ENCODE results near the gene SLC39A10.
A peak's percentile ranks its signal among the peaks of the same experiment; 100 is the strongest.

Gene SLC39A10

DNA sequence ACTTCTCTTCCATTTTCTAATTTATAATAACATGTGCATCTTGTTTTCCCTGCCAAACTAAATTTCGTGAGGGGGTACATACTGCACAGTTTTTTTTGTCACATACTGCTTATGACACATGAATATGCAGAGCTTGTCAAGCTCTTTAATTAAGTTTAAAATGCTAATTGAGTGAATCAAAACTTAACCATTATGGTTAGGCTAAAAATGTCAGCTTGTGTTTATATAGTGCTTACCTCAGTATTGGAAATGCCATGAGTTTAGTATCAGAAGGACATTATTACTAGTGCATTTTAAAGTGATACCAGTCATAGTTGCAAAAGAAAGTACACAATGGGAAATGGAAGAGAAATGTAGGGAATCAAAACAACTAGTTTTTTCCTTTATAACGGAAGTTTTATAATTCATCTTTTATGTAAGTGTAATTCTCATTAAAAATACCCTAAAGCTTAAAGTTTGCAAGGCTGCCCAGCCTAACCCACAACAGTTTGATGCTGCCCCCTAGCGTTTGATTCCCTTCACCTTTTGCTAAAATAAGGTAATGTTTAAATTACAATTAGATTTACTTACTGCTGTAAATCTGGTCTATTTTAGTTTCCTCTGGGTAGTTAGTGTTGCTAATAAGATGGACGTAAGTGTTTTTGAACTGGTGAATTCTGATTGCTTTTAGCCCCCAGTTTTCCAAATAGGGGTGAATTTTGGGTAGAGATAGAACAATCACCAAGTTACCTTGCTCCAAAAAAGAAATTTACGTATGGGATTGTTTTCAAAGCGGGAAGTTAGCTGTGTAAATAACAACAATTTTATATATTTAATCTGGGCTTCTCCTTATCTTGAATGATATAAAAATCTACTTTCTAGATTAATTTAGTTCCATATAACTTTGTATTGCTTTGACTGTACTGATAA, 3.2 kb downstream of the SLC39A10 start:
- Histone ChIP-seq H3K9ac (ENCODE audit: low read length) (no peak overlapping the region), H3K4me1 (ENCODE audit: low read length) (peaks cover 18% of the 10 kb centered on the region; the same call in 1 of the 2 replicates), H3K27me3 (replicated peaks; ENCODE audit: insufficient read depth, low read length) (no peaks in the 10 kb centered on the region), H3K9me3 (replicated peaks; ENCODE audit: insufficient read depth, low read length) (no peaks in the 10 kb centered on the region), H3K9me2 (replicated peaks; ENCODE audit: insufficient read depth, low read length) (no peaks in the 10 kb centered on the region), H3K27ac (ENCODE audit: low read length) (no peak overlapping the region), H3K4me2 (ENCODE audit: low read depth, low read length) (0 out of 2 replicates have a peak overlapping the region, but pooled peaks have one; percentile 3), H3K4me3 (ENCODE audit: low read length) (no peak overlapping the region), H4K20me1 (ENCODE audit: insufficient read depth, low read length) (no peaks in the 10 kb centered on the region), H3K79me2 (ENCODE audit: low read length) (peaks cover 23% of the 10 kb centered on the region), H3F3A (ENCODE audit: insufficient read depth, low read length) (0 out of 2 replicates have a peak, but pooled peaks cover 6% of the 10 kb centered on the region), H3K36me3 (replicated peaks; ENCODE audit: insufficient read depth, low read length) (no peaks in the 10 kb centered on the region), H2AFZ (ENCODE audit: low read length) (no peak overlapping the region)
- peak; percentile 72 for DNase-seq
- TF ChIP-seq, protein P1, sequence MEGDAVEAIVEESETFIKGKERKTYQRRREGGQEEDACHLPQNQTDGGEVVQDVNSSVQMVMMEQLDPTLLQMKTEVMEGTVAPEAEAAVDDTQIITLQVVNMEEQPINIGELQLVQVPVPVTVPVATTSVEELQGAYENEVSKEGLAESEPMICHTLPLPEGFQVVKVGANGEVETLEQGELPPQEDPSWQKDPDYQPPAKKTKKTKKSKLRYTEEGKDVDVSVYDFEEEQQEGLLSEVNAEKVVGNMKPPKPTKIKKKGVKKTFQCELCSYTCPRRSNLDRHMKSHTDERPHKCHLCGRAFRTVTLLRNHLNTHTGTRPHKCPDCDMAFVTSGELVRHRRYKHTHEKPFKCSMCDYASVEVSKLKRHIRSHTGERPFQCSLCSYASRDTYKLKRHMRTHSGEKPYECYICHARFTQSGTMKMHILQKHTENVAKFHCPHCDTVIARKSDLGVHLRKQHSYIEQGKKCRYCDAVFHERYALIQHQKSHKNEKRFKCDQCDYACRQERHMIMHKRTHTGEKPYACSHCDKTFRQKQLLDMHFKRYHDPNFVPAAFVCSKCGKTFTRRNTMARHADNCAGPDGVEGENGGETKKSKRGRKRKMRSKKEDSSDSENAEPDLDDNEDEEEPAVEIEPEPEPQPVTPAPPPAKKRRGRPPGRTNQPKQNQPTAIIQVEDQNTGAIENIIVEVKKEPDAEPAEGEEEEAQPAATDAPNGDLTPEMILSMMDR (IDR thresholded peaks at IDR 0.05; ENCODE audit: low read length) = peak; percentile 83
- TF ChIP-seq EZH2phosphoT487 (IDR thresholded peaks at IDR 0.05; ENCODE audit: low read length) = no peak

DNA sequence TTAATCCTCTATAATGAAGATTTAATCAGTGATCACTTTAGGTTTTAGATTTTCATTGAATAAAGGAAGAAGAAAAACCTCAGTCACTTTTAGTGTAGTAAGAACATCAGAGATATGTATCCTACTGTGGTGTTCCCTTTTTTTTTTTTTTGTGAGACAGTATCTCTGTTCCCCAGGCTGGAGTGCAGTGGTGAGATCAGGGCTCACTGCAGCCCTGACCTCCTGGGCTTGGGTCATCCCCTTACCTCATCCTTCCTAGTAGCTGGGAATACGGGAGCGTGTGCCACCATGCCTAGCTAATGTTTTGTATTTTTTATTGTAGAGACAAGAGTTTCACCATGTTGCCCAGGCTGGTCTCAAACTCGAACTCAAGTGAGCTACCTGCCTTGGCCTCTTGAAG, 5.1 kb downstream of the SLC39A10 start:
- TF ChIP-seq EZH2 (optimal IDR thresholded peaks at IDR 0.05; ENCODE audit: low read depth, low read length) (no peak), EZH2phosphoT487 (IDR thresholded peaks at IDR 0.05; ENCODE audit: low read length) (no peak)
- TF ChIP-seq, protein P1 (IDR thresholded peaks at IDR 0.05; ENCODE audit: low read length) = no peak
- H3K27ac ChIP-seq (ENCODE audit: low read length) = no peak overlapping the region
- no peak overlapping the region for H3K4me2 ChIP-seq (ENCODE audit: low read depth, low read length)
- no peaks in the 10 kb centered on the region for H3K27me3 ChIP-seq (replicated peaks; ENCODE audit: insufficient read depth, low read length)
- H3K9ac ChIP-seq (ENCODE audit: low read length) = no peak overlapping the region
- peaks cover 23% of the 10 kb centered on the region for H3K79me2 ChIP-seq (ENCODE audit: low read length)
- H3K4me1 ChIP-seq (ENCODE audit: low read length) = peaks cover 18% of the 10 kb centered on the region; the same call in 1 of the 2 replicates
- no peaks in the 10 kb centered on the region for H3K9me2 ChIP-seq (replicated peaks; ENCODE audit: insufficient read depth, low read length)
- H2AFZ ChIP-seq (ENCODE audit: low read length) = no peak overlapping the region
- no peaks in the 10 kb centered on the region for H3K9me3 ChIP-seq (replicated peaks; ENCODE audit: insufficient read depth, low read length)
- H4K20me1 ChIP-seq (ENCODE audit: insufficient read depth, low read length) = no peaks in the 10 kb centered on the region
- H3K4me3 ChIP-seq (ENCODE audit: low read length) = no peak overlapping the region
- no peaks in the 10 kb centered on the region for H3K36me3 ChIP-seq (replicated peaks; ENCODE audit: insufficient read depth, low read length)
- H3F3A ChIP-seq (ENCODE audit: insufficient read depth, low read length) = 0 out of 2 replicates have a peak, but pooled peaks cover 6% of the 10 kb centered on the region
- DNase-seq = no peak

DNA sequence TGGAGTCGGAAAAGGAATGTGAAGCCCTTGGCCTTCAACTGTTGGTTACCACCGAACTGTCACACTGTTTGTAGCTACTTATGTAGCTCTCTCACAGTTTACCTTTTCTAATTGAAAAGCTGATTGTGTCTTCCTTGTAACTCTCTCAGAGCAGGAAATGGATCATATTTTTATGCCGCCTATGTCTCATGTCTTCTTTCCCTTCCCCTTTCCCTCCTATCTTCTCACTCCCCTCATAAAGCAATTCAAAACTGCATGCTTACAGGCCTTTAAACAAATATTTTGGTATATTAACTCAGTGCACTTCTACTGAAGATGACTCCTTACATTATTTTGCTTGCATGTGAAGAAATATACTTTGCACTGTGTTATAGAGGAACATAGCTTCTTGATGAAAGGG, 6.0 kb downstream of the SLC39A10 start:
- Histone ChIP-seq H3K36me3 (replicated peaks; ENCODE audit: insufficient read depth, low read length) (no peaks in the 10 kb centered on the region), H3K9me3 (replicated peaks; ENCODE audit: insufficient read depth, low read length) (no peaks in the 10 kb centered on the region), H2AFZ (ENCODE audit: low read length) (no peak overlapping the region), H3K4me1 (ENCODE audit: low read length) (peaks cover 18% of the 10 kb centered on the region; the same call in 1 of the 2 replicates), H3F3A (ENCODE audit: insufficient read depth, low read length) (0 out of 2 replicates have a peak, but pooled peaks cover 6% of the 10 kb centered on the region), H3K79me2 (ENCODE audit: low read length) (peaks cover 19% of the 10 kb centered on the region), H3K27me3 (replicated peaks; ENCODE audit: insufficient read depth, low read length) (no peaks in the 10 kb centered on the region), H3K4me3 (ENCODE audit: low read length) (no peak overlapping the region), H3K4me2 (ENCODE audit: low read depth, low read length) (no peak overlapping the region), H3K27ac (ENCODE audit: low read length) (no peak overlapping the region), H4K20me1 (ENCODE audit: insufficient read depth, low read length) (no peaks in the 10 kb centered on the region), H3K9me2 (replicated peaks; ENCODE audit: insufficient read depth, low read length) (no peaks in the 10 kb centered on the region), H3K9ac (ENCODE audit: low read length) (no peak overlapping the region)
- DNase-seq = no peak
- TF ChIP-seq EZH2 (optimal IDR thresholded peaks at IDR 0.05; ENCODE audit: low read depth, low read length) (no peak), EZH2phosphoT487 (IDR thresholded peaks at IDR 0.05; ENCODE audit: low read length) (no peak)
- TF ChIP-seq, protein P1 (IDR thresholded peaks at IDR 0.05; ENCODE audit: low read length) = no peak

Data from MM.1S (cell line).